Measurements from ENCODE around the gene ERLIN1. TPM values are rescaled to one million over a fixed set of nuclear protein-coding genes. Genes with fewer than 3 reads are reported as not detected.

ERLIN1 gene
- total RNA-seq, 1 donor from 2014 or later = 17.2 TPM

- TF ChIP-seq, protein P1, sequence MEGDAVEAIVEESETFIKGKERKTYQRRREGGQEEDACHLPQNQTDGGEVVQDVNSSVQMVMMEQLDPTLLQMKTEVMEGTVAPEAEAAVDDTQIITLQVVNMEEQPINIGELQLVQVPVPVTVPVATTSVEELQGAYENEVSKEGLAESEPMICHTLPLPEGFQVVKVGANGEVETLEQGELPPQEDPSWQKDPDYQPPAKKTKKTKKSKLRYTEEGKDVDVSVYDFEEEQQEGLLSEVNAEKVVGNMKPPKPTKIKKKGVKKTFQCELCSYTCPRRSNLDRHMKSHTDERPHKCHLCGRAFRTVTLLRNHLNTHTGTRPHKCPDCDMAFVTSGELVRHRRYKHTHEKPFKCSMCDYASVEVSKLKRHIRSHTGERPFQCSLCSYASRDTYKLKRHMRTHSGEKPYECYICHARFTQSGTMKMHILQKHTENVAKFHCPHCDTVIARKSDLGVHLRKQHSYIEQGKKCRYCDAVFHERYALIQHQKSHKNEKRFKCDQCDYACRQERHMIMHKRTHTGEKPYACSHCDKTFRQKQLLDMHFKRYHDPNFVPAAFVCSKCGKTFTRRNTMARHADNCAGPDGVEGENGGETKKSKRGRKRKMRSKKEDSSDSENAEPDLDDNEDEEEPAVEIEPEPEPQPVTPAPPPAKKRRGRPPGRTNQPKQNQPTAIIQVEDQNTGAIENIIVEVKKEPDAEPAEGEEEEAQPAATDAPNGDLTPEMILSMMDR (conservative IDR thresholded peaks at IDR 0.05; ENCODE audit: low read depth, low read length) = no peak
- no peak for DNase-seq (ENCODE audit: low read depth)
- no peak overlapping the region for H3K4me3 ChIP-seq (ENCODE audit: low read depth, low read length)
Measured at GRCh38 chr10:100114976-100115770, 70.7 kb downstream of the ERLIN1 start.

DNA sequence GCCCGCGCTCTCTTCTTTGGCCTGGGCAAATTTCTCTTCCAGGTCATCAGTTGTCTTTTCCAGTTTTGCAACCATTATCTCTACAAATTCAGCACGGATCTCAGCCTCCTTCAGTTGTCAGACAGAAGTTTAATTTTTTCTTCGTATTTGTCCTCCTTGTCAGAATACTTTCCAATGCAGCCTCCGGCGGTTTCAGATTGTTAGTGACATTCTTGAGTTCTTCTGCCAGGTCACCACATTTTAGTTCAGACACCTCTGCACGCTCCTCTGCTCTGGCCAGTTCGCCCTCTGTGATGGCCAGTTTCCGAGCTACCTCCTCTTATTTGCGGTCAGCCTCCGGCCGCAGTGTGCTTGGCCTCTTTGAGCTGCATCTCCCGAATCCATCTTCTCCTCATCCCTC is 71.4 kb downstream of the ERLIN1 start:
- TF ChIP-seq, protein P1 (conservative IDR thresholded peaks at IDR 0.05; ENCODE audit: low read depth, low read length) = no peak
- H3K4me3 ChIP-seq (ENCODE audit: low read depth, low read length) = no peak overlapping the region
- no peak for DNase-seq (ENCODE audit: low read depth)

- no peak overlapping the region for H3K4me3 ChIP-seq (ENCODE audit: low read depth, low read length)
- TF ChIP-seq, protein P1 (conservative IDR thresholded peaks at IDR 0.05; ENCODE audit: low read depth, low read length) = no peak
- DNase-seq (ENCODE audit: low read depth) = no peak
Measured at GRCh38 chr10:100109670-100110069, 76.2 kb downstream of the ERLIN1 start.

DNA sequence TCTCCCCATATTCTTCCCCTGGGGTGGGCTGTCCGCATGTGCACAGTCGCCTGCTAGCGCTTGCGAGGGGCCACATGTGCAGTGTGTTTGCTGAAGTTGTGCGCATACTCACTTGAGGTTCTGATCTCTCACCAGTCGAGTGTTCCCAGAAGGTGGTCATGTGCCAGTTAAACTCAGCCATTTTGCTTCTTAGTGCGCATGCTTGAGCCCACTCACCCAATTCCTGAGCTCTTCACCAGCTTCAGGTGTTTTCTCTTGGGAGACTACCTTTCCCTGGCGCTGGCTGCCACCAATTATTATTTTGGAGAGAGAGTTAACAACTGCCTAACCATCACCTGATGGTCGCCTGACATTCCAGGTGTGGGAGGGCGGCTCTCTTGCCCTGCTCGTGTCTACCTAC is 79.0 kb downstream of the ERLIN1 start:
- no peak overlapping the region for H3K4me3 ChIP-seq (ENCODE audit: low read depth, low read length)
- TF ChIP-seq, protein P1 (conservative IDR thresholded peaks at IDR 0.05; ENCODE audit: low read depth, low read length) = no peak
- DNase-seq (ENCODE audit: low read depth) = no peak

- TF ChIP-seq, protein P1 (conservative IDR thresholded peaks at IDR 0.05; ENCODE audit: low read depth, low read length) = no peak
- DNase-seq (ENCODE audit: low read depth) = no peak
Measured at GRCh38 chr10:100104300-100104699, 81.5 kb downstream of the ERLIN1 start.

GRCh38 chr10:100103581-100103980 is 82.2 kb downstream of the ERLIN1 start:
- DNase-seq (ENCODE audit: low read depth) = no peak
- TF ChIP-seq, protein P1 (conservative IDR thresholded peaks at IDR 0.05; ENCODE audit: low read depth, low read length) = no peak
- H3K4me3 ChIP-seq (ENCODE audit: low read depth, low read length) = no peak overlapping the region

More at GRCh38 chr10:100104300-100104699, 81.5 kb downstream of the ERLIN1 start:
- no peak overlapping the region for H3K4me3 ChIP-seq (ENCODE audit: low read depth, low read length)
